GM12864 (cell line): ENCODE data around the gene CACNA1F.

Experiments
- DNase-seq: peaks from one replicate; pipeline ENCODE4 v3.0.0-alpha.2; 2011; ENCODE audit warnings: low read depth
- H3K4me3 ChIP-seq: 2 replicates; pipeline ENCODE4 v1.5.1; 2011; ENCODE audit warnings: mild to moderate bottlenecking, low read depth, low read length, control low read depth
- TF ChIP-seq, protein P1 (sequence below): IDR thresholded peaks from 2 replicates; pipeline ENCODE4 v1.5.1; 2011; ENCODE audit warnings: low read depth, mild to moderate bottlenecking, moderate library complexity, low read length, control low read depth, inconsistent platforms; ENCODE audit errors: missing control alignments

The CACNA1F gene

DNA sequence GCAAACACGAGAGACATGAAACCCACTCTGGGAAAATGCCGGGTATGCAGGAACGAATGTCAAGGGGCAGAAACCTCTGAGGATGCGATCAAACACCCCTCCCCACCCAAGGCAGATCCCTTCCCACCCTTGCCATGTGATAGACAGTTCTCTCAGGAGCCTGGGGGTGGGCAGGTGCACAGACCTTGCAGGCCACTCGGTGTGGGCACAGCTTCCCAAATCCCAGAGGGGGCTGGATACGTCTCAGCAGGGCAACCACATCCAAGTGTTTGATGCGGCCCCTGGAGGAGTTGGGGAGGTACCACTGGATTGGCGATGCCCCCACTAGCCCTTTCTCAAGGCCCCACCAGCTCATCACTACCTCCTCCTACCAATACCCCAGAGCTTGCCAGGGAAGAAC is 22.7 kb downstream of the CACNA1F start:
- no peak overlapping the region for H3K4me3 ChIP-seq
- DNase-seq = no peak
- TF ChIP-seq, protein P1, sequence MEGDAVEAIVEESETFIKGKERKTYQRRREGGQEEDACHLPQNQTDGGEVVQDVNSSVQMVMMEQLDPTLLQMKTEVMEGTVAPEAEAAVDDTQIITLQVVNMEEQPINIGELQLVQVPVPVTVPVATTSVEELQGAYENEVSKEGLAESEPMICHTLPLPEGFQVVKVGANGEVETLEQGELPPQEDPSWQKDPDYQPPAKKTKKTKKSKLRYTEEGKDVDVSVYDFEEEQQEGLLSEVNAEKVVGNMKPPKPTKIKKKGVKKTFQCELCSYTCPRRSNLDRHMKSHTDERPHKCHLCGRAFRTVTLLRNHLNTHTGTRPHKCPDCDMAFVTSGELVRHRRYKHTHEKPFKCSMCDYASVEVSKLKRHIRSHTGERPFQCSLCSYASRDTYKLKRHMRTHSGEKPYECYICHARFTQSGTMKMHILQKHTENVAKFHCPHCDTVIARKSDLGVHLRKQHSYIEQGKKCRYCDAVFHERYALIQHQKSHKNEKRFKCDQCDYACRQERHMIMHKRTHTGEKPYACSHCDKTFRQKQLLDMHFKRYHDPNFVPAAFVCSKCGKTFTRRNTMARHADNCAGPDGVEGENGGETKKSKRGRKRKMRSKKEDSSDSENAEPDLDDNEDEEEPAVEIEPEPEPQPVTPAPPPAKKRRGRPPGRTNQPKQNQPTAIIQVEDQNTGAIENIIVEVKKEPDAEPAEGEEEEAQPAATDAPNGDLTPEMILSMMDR = no peak

DNA sequence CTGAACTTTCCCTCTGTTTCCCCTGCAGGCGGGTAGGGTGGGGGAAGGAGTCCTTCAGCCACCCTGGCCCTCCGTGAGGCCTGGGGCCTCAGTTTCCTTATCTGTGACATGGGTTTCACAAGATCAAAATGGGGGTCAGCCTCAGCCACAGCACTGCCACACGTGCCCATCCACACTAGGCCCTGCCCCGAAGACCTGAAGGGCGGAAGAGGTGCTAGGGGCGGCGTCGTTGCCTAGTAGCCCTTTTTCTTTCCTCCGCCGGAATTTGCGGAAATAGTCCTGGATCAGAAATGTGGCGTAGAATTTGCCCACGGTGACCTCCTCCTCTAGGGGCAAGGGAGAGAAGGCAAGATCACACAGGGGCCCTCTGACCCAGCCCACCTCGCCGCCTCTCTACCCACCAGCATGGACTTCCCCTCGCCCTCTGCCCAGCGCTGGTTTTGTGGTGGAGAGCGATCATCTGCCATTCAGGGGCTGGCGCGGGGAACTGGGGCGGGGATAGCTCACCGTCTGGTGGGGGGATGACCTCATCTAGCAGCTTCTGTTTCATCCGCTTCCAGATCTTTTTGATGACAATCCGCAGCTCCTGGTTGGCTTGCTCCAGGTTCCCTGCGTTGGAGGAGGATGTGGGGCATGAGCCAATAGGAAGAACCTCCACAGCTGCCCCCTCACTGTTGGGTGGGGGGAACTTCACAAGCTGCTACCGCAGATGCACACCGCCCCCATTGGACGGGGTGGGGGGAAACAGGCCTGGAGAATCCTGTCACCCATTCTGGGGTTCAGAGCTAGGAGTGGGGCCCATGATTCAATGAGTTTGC is 23.5 kb downstream of the CACNA1F start:
- DNase-seq = no peak
- TF ChIP-seq, protein P1 = no peak
- no peak overlapping the region for H3K4me3 ChIP-seq

DNA sequence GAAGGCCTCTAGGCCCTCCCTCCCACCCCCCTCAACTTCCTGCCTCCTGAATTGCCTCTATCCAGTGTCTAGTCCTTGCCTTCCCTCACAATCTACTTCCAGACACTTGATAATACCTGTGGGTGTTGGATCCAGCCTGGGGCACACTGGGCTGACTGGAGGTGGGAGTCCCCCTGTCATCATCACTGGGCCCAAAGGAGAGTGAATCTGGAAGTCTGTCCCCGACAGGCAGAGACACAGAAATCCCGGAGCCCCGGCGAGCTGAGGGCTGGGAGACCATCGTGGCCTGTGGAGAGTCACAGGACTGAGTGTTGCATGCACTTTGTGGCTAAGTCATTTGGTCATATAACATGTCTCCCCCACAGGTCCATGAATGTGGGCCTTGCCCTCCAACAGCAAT is 24.7 kb downstream of the CACNA1F start:
- H3K4me3 ChIP-seq = no peak overlapping the region
- TF ChIP-seq, protein P1 = no peak
- no peak for DNase-seq

DNA sequence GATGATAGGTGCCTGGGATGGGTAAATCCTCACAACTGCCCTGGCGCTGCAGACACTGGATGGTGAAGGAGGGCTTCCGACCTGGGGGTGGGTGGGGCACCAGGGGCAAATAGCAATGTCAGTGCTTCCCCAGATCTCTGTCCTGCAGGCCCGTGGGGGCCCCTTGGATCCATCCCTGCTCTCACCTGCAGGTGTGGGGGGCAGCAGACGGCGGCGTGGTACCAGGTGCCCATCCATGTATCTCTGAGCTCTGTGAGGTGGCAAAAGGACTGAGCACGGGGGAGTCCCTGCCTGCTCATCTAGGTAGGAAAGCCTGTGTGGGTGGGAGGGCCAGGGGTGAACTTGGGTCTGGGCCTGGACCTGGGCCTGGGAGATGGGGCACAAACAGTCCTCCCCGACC is 26.6 kb downstream of the CACNA1F start:
- no peak for DNase-seq
- H3K4me3 ChIP-seq = no peak overlapping the region
- TF ChIP-seq, protein P1 = no peak

DNA sequence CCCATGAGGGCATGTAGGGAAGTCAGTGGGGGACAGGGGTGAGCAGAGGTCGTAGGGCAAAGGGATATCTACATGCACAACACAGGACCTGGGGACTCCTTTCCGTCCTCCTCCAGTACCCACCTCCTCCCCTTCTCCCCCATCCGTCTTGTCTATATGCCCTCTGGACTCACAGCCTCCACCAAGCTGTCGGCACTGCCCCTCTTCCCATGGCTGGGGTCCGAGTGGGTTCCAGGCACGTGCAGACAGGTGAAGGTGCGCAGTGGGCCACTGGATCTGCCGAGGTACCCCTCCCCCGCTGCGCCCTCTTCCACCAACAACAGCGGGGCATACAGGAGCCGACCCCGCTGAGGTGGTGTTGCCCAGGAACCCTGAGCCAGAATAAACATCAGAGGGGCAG is 27.7 kb downstream of the CACNA1F start:
- TF ChIP-seq, protein P1 = no peak
- no peak for DNase-seq
- no peak overlapping the region for H3K4me3 ChIP-seq

DNA sequence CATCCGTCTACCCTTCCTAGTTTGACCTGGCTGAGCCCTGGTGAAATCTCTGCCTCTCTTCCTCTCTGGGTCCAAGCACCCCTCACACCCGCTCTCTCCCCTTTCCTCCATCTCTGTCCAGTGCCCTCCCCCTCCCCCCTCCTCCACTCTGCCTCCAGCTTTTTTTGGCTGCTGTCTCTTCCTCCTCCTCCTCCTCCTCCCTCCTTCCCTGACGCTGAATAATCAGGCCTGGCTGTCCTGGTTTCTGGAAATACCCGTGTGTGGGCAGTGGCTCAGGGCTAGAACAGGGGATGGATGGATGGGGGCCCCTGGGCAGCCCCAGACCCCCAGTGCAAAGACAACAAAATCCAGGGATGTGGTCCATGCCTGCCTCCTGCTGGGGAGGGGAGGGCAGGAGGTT is 28.4 kb downstream of the CACNA1F start:
- H3K4me3 ChIP-seq = no peak overlapping the region
- DNase-seq = no peak
- TF ChIP-seq, protein P1 = no peak

DNA sequence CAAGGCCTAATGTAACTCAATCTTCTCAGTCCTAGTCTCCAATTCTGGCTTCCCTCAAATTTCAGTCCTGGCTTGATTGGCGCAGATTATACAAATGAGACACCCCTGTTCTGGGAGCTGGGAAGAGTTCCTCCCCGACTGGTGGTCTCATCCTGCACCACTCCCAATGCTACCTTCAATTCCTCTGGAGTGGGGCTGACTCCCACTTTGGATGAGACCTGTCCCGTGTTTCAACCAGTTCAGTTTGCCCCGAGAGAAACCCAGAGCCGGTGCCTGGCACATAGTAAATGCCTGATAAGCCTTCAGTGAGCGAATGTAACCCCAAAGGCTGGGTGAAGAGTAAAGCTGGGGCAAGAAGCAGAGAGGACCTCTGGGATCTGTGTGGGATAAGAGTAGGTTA is 29.1 kb downstream of the CACNA1F start:
- no peak for DNase-seq
- no peak overlapping the region for H3K4me3 ChIP-seq
- TF ChIP-seq, protein P1 = no peak
